Measurements from ENCODE around the gene NFX1. TPM values are rescaled to one million over a fixed set of nuclear protein-coding genes. Genes with fewer than 3 reads are reported as not detected.
A peak's percentile ranks its signal among the peaks of the same experiment; 100 is the strongest.
"Not testable (repeated sequence)": the region's sequence is repeated elsewhere in the genome, so short reads cannot be mapped to it uniquely, and the experiment has no call there.

NFX1 gene
- total RNA-seq, 3 donors from 2014 or later: 36.3 to 45.5 (median 38.3) TPM

DNA sequence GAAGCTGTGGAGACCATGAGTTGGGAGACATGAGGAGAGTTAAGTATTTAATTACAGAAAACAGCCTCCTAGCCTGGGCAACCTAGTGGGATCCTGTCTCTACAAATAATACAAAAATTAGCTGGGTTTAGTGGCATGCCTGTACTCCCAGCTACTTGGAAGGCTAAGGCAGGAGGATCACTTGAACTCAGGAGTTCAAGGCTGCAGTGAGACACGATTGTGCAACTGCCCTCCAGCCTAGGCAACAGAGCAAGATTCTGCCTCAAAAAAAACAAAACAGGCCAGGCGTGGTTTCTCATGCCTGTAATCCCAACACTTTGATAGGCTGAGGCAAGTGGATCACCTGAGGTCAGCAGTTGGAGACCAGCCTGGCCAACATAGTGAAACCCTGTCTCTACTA, 59.4 kb downstream of the NFX1 start:
- Histone ChIP-seq H3K4me3 (no peak overlapping the region), H3K27ac (peak overlapping the region; percentile 56 to 82), H3K27me3 (no peaks in the 10 kb centered on the region), H3K4me1 (no peaks in the 10 kb centered on the region), H3K36me3 (peaks cover 13% of the 10 kb centered on the region), H3K9me3 (no peaks in the 10 kb centered on the region)
- no peak for DNase-seq (ENCODE audit: low spot score in 2 of 2)
- intact Hi-C loops (cut with DNase I; ENCODE audit: low total_unique reads): no loop called here
- TF ChIP-seq POLR2A (IDR thresholded peaks at IDR 0.05): no peak
- no peak for TF ChIP-seq POLR2AphosphoS5 (IDR thresholded peaks at IDR 0.05)
- TF ChIP-seq, protein P1, sequence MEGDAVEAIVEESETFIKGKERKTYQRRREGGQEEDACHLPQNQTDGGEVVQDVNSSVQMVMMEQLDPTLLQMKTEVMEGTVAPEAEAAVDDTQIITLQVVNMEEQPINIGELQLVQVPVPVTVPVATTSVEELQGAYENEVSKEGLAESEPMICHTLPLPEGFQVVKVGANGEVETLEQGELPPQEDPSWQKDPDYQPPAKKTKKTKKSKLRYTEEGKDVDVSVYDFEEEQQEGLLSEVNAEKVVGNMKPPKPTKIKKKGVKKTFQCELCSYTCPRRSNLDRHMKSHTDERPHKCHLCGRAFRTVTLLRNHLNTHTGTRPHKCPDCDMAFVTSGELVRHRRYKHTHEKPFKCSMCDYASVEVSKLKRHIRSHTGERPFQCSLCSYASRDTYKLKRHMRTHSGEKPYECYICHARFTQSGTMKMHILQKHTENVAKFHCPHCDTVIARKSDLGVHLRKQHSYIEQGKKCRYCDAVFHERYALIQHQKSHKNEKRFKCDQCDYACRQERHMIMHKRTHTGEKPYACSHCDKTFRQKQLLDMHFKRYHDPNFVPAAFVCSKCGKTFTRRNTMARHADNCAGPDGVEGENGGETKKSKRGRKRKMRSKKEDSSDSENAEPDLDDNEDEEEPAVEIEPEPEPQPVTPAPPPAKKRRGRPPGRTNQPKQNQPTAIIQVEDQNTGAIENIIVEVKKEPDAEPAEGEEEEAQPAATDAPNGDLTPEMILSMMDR (IDR thresholded peaks at IDR 0.05): no peak

DNA sequence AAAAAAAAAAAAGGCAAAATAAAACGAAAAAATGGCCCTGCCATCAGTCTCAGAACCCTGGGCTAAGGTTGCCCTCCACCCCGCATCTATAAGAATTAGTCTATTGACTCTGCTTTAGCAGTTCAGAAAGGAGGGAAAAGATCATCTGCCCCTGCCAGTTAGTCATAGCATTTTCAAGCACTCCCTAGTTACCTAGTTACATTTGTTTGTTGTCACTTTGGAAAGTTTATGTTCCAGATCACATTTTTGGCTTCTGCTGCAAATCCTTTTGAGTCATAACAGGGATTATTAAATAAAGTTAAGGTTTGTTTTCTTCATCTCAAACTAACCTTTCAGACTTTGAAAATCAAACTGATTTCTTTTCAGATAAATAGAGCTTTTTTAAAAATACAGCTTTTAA, 60.0 kb downstream of the NFX1 start:
- intact Hi-C loops (cut with DNase I; ENCODE audit: low total_unique reads): no loop called here
- Histone ChIP-seq H3K4me3 (no peak overlapping the region), H3K27me3 (no peaks in the 10 kb centered on the region), H3K27ac (peak overlapping the region; percentile 56 to 82), H3K9me3 (no peaks in the 10 kb centered on the region), H3K36me3 (peaks cover 13% of the 10 kb centered on the region), H3K4me1 (no peaks in the 10 kb centered on the region)
- DNase-seq (ENCODE audit: low spot score in 2 of 2): no peak
- no peak for TF ChIP-seq POLR2A (IDR thresholded peaks at IDR 0.05)
- TF ChIP-seq POLR2AphosphoS5 (IDR thresholded peaks at IDR 0.05): no peak
- TF ChIP-seq, protein P1 (IDR thresholded peaks at IDR 0.05): no peak

DNA sequence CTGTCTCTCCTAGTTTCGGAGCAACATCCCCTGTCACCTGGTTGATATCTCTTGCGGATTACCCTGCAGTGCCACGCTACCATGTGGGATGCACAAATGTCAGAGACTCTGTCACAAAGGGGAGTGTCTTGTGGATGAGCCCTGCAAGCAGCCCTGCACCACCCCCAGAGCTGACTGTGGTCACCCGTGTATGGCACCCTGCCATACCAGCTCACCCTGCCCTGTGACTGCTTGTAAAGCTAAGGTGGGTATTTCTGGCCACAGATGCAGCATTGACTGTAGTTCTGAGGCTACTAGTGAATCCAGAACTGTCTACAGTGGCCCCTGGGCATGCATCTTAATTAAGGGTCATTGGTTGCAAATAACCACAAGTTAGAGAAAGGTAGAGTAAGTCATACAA, 61.2 kb downstream of the NFX1 start:
- intact Hi-C loops (cut with DNase I; ENCODE audit: low total_unique reads): no loop called here
- Histone ChIP-seq H3K4me1 (no peaks in the 10 kb centered on the region), H3K36me3 (peaks cover 8% of the 10 kb centered on the region), H3K4me3 (no peak overlapping the region), H3K27me3 (no peaks in the 10 kb centered on the region), H3K9me3 (no peaks in the 10 kb centered on the region), H3K27ac (peak overlapping the region in 1 of 2 donors; percentile 52)
- TF ChIP-seq, protein P1 (IDR thresholded peaks at IDR 0.05): no peak
- TF ChIP-seq POLR2A (IDR thresholded peaks at IDR 0.05): no peak
- TF ChIP-seq POLR2AphosphoS5 (IDR thresholded peaks at IDR 0.05): no peak
- DNase-seq (ENCODE audit: low spot score in 2 of 2): no peak

DNA sequence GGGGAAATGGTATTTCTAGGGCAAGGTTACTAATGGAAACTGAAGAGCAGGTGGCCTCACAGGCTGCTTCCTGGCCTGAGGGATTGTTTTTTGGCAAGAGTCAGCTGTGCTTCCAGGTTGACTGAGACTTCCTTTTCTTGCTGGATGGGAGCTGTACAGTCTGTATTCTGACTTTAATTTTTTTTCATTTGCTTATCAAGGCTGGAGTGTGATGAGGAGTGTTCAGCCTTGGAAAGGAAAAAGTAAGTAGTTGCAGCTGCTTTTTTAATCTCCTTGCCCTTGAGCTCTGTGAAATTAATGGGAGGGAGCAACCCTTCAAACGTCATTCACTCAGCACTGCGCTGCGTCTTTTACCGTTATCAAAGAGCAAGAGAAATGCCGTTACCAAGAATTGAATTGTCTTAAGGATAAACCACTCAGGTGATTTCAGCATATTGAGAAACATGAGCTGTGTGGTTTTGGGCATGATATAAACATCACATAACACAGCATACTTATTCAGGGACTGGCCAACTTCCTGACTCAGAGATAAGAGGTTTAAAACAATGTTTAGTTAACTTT, 64.4 kb downstream of the NFX1 start:
- Histone ChIP-seq H3K27me3 (no peaks in the 10 kb centered on the region), H3K4me3 (no peak overlapping the region), H3K9me3 (no peaks in the 10 kb centered on the region), H3K4me1 (no peaks in the 10 kb centered on the region), H3K36me3 (no peaks in the 10 kb centered on the region), H3K27ac (no peak overlapping the region)
- no peak for TF ChIP-seq POLR2AphosphoS5 (IDR thresholded peaks at IDR 0.05)
- no peak for TF ChIP-seq POLR2A (IDR thresholded peaks at IDR 0.05)
- TF ChIP-seq, protein P1 (IDR thresholded peaks at IDR 0.05): no peak
- intact Hi-C loops (cut with DNase I; ENCODE audit: low total_unique reads): no loop called here
- no peak for DNase-seq (ENCODE audit: low spot score in 2 of 2)

DNA sequence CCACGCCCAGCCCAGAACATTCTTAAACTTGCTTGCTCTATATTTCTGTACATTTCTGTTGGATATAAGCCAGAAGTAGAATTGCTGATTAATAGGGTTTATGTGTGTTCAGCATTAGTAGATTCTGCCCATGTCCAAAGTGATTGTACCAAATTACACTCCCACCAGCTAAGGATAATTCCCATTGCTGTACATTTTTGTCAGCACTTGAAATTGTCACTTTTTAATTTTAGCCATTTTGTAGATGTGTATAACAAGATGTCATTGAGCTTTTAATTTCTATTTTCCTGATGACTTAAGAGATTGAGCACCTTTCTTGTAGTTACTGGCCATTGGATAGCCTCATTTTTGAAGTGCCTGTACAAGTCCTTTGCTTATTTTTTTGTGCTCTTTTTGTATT, 65.6 kb downstream of the NFX1 start:
- Histone ChIP-seq H3K27me3 (no peaks in the 10 kb centered on the region), H3K4me3 (no peak overlapping the region), H3K4me1 (no peaks in the 10 kb centered on the region), H3K36me3 (no peaks in the 10 kb centered on the region), H3K27ac (no peak overlapping the region), H3K9me3 (no peaks in the 10 kb centered on the region)
- DNase-seq (ENCODE audit: low spot score in 2 of 2): no peak
- no peak for TF ChIP-seq POLR2AphosphoS5 (IDR thresholded peaks at IDR 0.05)
- no peak for TF ChIP-seq POLR2A (IDR thresholded peaks at IDR 0.05)
- TF ChIP-seq, protein P1 (IDR thresholded peaks at IDR 0.05): no peak
- intact Hi-C loops (cut with DNase I; ENCODE audit: low total_unique reads): no loop called here

DNA sequence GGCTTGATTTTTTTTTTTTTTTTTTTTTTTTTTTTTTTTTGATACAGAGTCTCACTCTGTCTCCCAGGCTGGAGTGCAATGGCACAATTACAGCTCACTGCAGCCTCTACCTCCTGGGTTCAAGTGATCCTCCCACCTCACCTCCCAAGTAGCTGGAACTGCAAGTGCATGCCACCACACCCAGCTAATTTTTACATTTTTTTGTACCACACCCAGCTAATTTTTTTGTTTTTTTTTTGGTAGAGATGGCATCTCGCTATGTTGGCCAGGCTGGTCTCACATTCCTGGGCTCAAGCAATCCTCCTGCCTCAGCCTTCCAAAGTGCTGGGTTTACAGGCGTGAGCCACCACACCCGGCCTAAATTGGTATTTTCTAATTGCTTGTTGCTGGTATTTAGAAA, 68.3 kb downstream of the NFX1 start:
- DNase-seq (ENCODE audit: low spot score in 2 of 2); H3K4me3 ChIP-seq; H3K27me3 ChIP-seq; H3K36me3 ChIP-seq; H3K27ac ChIP-seq; H3K4me1 ChIP-seq; intact Hi-C loops (cut with DNase I; ENCODE audit: low total_unique reads); H3K9me3 ChIP-seq: not testable (repeated sequence)

Measured in breast epithelium (tissue), 4 donors.